Heart right ventricle (tissue), 16 donors: ENCODE results near the gene ANLN. TPM values are rescaled to one million over a fixed set of nuclear protein-coding genes. Genes with fewer than 3 reads are reported as not detected.
A peak's percentile ranks its signal among the peaks of the same experiment; 100 is the strongest.

Experiments used
- ATAC-seq, 8 donors: fragments of 200-7000 bp; cut with Tn5 transposase; one replicate each; pipeline ENCODE4 v1.9.1; 2020; ENCODE audit warnings: mild to moderate bottlenecking in 8 of 8, moderate library complexity in 8 of 8, moderate number of reproducible peaks in 1 of 8
- DNase-seq, 2 donors: peaks; one replicate each; pipeline ENCODE4 v3.0.0-alpha.2; 2020
- H3K27ac ChIP-seq, 10 donors: fragments of 200-600 bp; sonication (generic) in 2 of 10; one replicate each; pipeline versions ENCODE4 v1.5.0 to v1.8.0; 2020 to 2022; ENCODE audit warnings: mild to moderate bottlenecking in 3 of 10
- H3K27me3 ChIP-seq, 7 donors: fragments of 200-600 bp; one replicate each; pipeline ENCODE4 v1.8.0; 2021 to 2022; ENCODE audit warnings: mild to moderate bottlenecking in 2 of 7
- H3K36me3 ChIP-seq, 9 donors: fragments of 200-600 bp; sonication (generic) in 1 of 9; one replicate each; pipeline versions ENCODE4 v1.5.0 to v1.8.0; 2020 to 2022; ENCODE audit warnings: mild to moderate bottlenecking in 2 of 9
- H3K4me1 ChIP-seq, 9 donors: fragments of 200-600 bp; sonication (generic) in 1 of 9; one replicate each; pipeline versions ENCODE4 v1.5.0 to v1.8.0; 2020 to 2022; ENCODE audit warnings: mild to moderate bottlenecking in 4 of 9
- H3K4me3 ChIP-seq, 10 donors: fragments of 200-600 bp; sonication (generic) in 2 of 10; one replicate each; pipeline versions ENCODE4 v1.5.0 to v1.8.0; 2020 to 2022; ENCODE audit warnings: mild to moderate bottlenecking in 7 of 10, moderate library complexity in 2 of 10
- H3K9me3 ChIP-seq, 11 donors: fragments of 200-600 bp in 10 of 11; sonication (generic) in 2 of 11; one replicate each; pipeline versions ENCODE4 v1.5.0 to v1.8.0; 2013 to 2022; ENCODE audit warnings: mild to moderate bottlenecking in 2 of 11, control low read depth in 1 of 11, moderate library complexity in 1 of 11
- WGBS, 2 donors: extraction: QIAGEN DNeasy Blood & Tissue Kit; methylation state at CpG; one replicate each; pipeline ENCODE4 v1.1.7; 2013; ENCODE audit warnings: inconsistent platforms in 1 of 2; 5-methylcytosine and 5-hydroxymethylcytosine counted together
- intact Hi-C, 10 donors: fragments of 100-400 bp; cut with DNase I; formaldehyde crosslinking; loops; one replicate each; pipeline versions ENCODE4 v1.11.1 to v1.14.2; 2022
- polyA plus RNA-seq, 2 donors: library from polyadenylated mRNA; stranded (reverse); fragments of 200-250 nt; gene quantifications; one replicate each; pipeline ENCODE4 v1.2.3, GENCODE V29; 2013
- total RNA-seq, 10 donors: library from RNA; stranded (reverse); fragmentation: NEBNext Ultra II Directional in 3 of 10; extraction: Animal tissue kit (Norgen Biotek cat#: 25700) in 3 of 10; gene quantifications; one replicate each; pipeline versions ENCODE4 v1.2.1 to v1.2.4, GENCODE V29; 2021 to 2023
- TF ChIP-seq, protein P1 (sequence below), 9 donors: fragments of 200-600 bp; sonication (generic) in 2 of 9; IDR thresholded peaks; one replicate each; pipeline versions ENCODE4 v1.5.0 to v1.8.0; 2021 to 2022; ENCODE audit warnings: antibody characterized with exemption in 9 of 9, mild to moderate bottlenecking in 5 of 9, moderate library complexity in 1 of 9
- donor health status: Arrhythmogenic right ventricular cardiomyopathy.
- donor health status: ischemic (EF 13 %, LVEDD 7.1; RV severe dilation, severe dysfunction).
- donor health status: healthy with polysubstance abuse.
- donor health status: DM: no; HTN: yes; CAD: no.
- donor health status: DM: no; HTN: no; CAD: no.
- donor health status: ischemic (EF 25% LVEDD 6.9; RV normal size, moderate dysfunction).
- donor health status: ischemic (EF 25% LVEDD 5.7; RV mildly dilated, moderate dysfunction).
- donor health status: healthy.
- donor health status: DM: yes; HTN: yes; CAD: no.
- donor health status: Ischemic cardiomyopathy.
- donor health status: ischemic (EF 35%, LVEDD 5.7; RV mildly dilated, moderate dysfunction).
- donor health status: nonischemic (EF 11% LVEDD 7.7; RV severe dilation, severe dysfunction).
- donor health status: DM: yes; HTN: yes; CAD: no.
- donor health status: PGD.
- donor health status: ischemic (EF 29% LVEDD 5.4; RV normal size, mild dysfunction).
- donor health status: nonischemic (EF 23%, LVEDD 6.1; RV moderate dilation, normal function).

ANLN gene
- total and polyA plus RNA-seq, 12 donors: 0.38 to 13.4 (median 1.9) TPM

DNA sequence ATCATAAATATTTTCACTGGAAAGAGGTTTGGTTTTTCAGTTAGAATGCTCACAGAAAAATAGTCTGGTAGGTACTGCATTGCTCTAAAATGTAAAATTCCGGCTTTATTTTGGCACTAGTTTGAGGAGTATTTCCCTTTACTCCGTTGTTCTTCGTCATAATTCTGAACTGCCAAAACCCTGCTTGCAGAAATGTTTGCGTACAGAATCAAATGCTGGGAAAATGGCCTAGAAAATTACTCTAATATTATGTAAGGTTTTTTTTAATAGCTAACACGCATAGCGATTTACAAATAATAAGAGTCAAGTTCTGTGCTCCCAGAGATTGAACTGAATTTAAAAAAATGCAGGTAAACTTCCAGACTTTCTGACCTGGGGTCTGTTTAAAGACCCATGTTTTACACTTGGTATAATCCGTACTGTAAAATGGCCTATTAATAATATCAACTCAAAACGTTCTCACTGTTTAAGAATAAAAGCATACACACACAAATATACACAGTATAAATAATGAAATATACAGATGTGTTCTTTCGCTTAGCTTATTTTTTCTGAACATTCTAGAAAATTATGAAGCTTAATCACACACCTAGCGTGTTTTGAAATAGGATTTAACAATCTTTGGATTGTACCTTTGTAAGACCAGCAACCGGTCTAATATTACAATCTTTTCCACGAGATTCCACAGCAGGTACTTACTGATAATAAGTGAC is 23.5 kb upstream of the ANLN start:
- Histone ChIP-seq H3K4me3 (peak overlapping the region; percentile 59 to 94 (median 78)), H3K36me3 (no peaks in the 10 kb centered on the region), H3K27me3 (peaks cover 0 to 19% (median 0%) of the 10 kb centered on the region in 7 donors), H3K27ac (peak overlapping the region in 3 of 10 donors; percentile 31 to 54 (median 44)), H3K9me3 (no peaks in the 10 kb centered on the region), H3K4me1 (peaks cover 0 to 9% (median 6%) of the 10 kb centered on the region in 9 donors)
- intact Hi-C loops: no loop called here
- 60 to 62% methylated on average over 12 of the region's 12 CpGs for WGBS, 2 donors
- no peak for DNase-seq
- ATAC-seq: no peak
- TF ChIP-seq, protein P1, sequence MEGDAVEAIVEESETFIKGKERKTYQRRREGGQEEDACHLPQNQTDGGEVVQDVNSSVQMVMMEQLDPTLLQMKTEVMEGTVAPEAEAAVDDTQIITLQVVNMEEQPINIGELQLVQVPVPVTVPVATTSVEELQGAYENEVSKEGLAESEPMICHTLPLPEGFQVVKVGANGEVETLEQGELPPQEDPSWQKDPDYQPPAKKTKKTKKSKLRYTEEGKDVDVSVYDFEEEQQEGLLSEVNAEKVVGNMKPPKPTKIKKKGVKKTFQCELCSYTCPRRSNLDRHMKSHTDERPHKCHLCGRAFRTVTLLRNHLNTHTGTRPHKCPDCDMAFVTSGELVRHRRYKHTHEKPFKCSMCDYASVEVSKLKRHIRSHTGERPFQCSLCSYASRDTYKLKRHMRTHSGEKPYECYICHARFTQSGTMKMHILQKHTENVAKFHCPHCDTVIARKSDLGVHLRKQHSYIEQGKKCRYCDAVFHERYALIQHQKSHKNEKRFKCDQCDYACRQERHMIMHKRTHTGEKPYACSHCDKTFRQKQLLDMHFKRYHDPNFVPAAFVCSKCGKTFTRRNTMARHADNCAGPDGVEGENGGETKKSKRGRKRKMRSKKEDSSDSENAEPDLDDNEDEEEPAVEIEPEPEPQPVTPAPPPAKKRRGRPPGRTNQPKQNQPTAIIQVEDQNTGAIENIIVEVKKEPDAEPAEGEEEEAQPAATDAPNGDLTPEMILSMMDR (IDR thresholded peaks at IDR 0.05): no peak

DNA sequence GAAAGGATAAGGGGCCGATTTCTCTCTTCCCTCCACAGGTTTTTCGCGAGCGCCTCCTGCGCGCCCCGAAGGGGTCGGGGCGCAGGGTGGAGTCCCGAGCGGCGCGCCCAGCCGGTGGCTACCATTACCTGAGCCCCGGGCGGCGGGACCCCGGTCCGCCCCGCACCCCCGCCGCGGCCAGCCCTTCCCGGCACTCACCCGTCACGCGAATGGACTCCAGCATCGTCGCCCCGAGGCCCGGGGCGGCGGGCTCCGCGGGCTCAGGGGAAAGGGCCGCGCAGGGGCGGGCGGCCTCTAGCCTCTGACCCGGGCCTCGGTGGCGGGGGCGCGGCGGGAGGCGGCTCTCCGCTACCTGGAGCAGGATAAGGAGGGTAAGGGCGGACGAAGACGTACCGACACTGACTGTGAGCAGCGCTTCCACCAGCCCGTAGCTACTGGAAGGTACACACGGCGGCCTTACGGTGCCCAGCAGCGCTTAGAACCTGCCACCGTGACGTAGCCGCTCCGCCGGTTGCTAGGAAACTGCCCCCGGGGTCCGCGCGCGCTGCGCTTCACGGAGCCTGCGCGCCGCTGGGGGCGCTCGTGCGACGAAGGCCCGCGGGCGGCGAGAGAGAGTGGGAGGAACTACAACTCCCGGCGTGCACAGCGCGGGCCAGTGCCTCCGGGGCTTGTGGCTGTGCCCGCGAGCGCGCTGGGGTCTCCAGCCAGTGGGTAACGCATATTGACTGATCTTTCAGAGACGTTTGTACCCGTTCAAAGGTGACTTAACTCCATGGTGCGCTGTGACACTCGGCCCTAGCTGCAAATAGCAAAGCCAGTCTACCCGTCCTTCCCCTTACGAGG is 22.7 kb upstream of the ANLN start:
- Histone ChIP-seq H3K27me3 (peaks cover 0 to 19% (median 0%) of the 10 kb centered on the region in 7 donors), H3K27ac (peak overlapping the region in 5 of 10 donors; percentile 6 to 54 (median 31)), H3K9me3 (no peaks in the 10 kb centered on the region), H3K4me1 (peaks cover 0 to 9% (median 6%) of the 10 kb centered on the region in 9 donors), H3K36me3 (no peaks in the 10 kb centered on the region), H3K4me3 (peak overlapping the region; percentile 59 to 94 (median 78))
- peak; percentile 84 to 90 for DNase-seq
- WGBS, 2 donors: 1% methylated on average over 96 of the region's 96 CpGs
- peak; percentile 98 to 100 (median 99) for ATAC-seq
- TF ChIP-seq, protein P1 (IDR thresholded peaks at IDR 0.05): peak; percentile 81 to 98 (median 94)
- intact Hi-C loops: no loop called here

DNA sequence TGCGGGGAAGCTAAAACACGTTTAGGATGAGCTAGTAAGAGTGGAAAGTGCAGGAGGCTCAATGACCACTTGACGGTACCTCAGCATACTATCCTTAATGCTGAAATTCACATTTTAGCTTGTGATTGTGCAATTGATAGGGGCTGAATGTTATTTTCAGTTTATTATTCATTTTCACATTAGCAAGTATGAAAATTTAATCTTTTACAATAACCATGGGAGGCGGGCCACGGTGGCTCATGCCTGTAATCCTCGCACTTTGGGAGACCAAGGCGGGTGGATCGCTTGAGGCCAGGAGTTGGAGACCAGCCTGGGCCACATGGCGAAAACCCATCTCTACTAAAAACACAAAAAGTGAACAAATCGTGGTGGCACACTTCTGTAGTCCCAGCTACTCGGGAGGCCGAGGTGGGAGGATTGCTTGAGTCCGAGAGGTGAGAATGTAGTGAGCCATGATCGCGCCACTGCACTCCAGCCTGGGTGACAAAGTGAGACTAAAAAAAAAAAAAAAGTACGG is 22.0 kb upstream of the ANLN start:
- Histone ChIP-seq H3K9me3 (no peaks in the 10 kb centered on the region), H3K4me1 (peaks cover 0 to 9% (median 6%) of the 10 kb centered on the region in 9 donors), H3K27me3 (peaks cover 0 to 19% (median 0%) of the 10 kb centered on the region in 7 donors), H3K4me3 (peak overlapping the region; percentile 59 to 94 (median 78)), H3K27ac (peak overlapping the region in 2 of 10 donors; percentile 0 to 54), H3K36me3 (no peaks in the 10 kb centered on the region)
- DNase-seq: no peak
- 70 to 72% methylated on average over 16 of the region's 16 CpGs for WGBS, 2 donors
- TF ChIP-seq, protein P1 (IDR thresholded peaks at IDR 0.05): no peak
- intact Hi-C loops: no loop called here
- ATAC-seq: no peak

DNA sequence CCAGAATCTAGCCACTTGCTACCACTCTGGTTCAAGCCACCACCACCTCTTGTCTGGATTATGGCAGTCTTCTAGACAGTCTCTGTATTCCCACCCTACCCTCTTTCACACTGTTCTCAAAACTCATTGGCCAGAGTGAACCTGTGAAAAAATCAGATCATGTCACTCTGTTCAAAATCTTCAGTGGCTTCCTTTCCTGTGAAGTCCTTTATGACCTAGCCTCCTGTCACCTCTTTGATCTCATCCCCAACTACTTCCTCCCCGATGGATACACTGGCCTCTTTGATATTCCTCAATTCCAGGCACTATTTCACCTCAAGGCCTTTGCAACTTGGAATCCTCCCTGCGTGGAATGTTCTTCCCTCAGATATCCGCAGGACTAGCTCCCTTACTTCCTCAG is 21.2 kb upstream of the ANLN start:
- Histone ChIP-seq H3K27ac (no peak overlapping the region), H3K9me3 (no peaks in the 10 kb centered on the region), H3K27me3 (peaks cover 0 to 19% (median 0%) of the 10 kb centered on the region in 7 donors), H3K4me3 (no peak overlapping the region), H3K36me3 (no peaks in the 10 kb centered on the region), H3K4me1 (peaks cover 0 to 9% (median 6%) of the 10 kb centered on the region in 9 donors)
- TF ChIP-seq, protein P1 (IDR thresholded peaks at IDR 0.05): no peak
- 75 to 76% methylated on average over 3 of the region's 3 CpGs for WGBS, 2 donors
- intact Hi-C loops: no loop called here
- ATAC-seq (no peak), DNase-seq (no peak)
